ENCODE data around the gene PRR20E. TPM values are rescaled to one million over a fixed set of nuclear protein-coding genes. Genes with fewer than 3 reads are reported as not detected.
"Not testable (repeated sequence)": the region's sequence is repeated elsewhere in the genome, so short reads cannot be mapped to it uniquely, and the experiment has no call there.

Gene PRR20E
- not detected for total RNA-seq (ENCODE audit: unreplicated experiment)
- long read RNA-seq = 0 reads

- H3K27ac Mint-ChIP-seq (ENCODE audit: unreplicated experiment); H3K27me3 Mint-ChIP-seq (ENCODE audit: unreplicated experiment); H3K4me1 Mint-ChIP-seq (ENCODE audit: unreplicated experiment); H3K36me3 Mint-ChIP-seq (ENCODE audit: low read depth, unreplicated experiment); H3K4me3 Mint-ChIP-seq (ENCODE audit: unreplicated experiment); H3K9me3 Mint-ChIP-seq (ENCODE audit: unreplicated experiment); DNase-seq (ENCODE audit: low spot score): not testable (repeated sequence)
Measured at GRCh38 chr13:57166897-57167296, at the start of gene PRR20E. Gene PRR20E, plus strand, starts transcription at chr13:57167197. Its CDS starts 387 bp downstream, at chr13:57167584.

- no peak for DNase-seq (ENCODE audit: low spot score)
- Mint-ChIP-seq H3K27me3 (ENCODE audit: unreplicated experiment) (no peaks in the 10 kb centered on the region), H3K9me3 (ENCODE audit: unreplicated experiment) (no peaks in the 10 kb centered on the region), H3K36me3 (ENCODE audit: low read depth, unreplicated experiment) (no peaks in the 10 kb centered on the region), H3K4me3 (ENCODE audit: unreplicated experiment) (no peak overlapping the region), H3K27ac (ENCODE audit: unreplicated experiment) (no peak overlapping the region), H3K4me1 (ENCODE audit: unreplicated experiment) (no peaks in the 10 kb centered on the region)
- no peak for TF ChIP-seq CTCF (IDR thresholded peaks at IDR 0.05; ENCODE audit: unreplicated experiment)
Measured at GRCh38 chr13:57123681-57124080, 43.3 kb upstream of the PRR20E start.

DNA sequence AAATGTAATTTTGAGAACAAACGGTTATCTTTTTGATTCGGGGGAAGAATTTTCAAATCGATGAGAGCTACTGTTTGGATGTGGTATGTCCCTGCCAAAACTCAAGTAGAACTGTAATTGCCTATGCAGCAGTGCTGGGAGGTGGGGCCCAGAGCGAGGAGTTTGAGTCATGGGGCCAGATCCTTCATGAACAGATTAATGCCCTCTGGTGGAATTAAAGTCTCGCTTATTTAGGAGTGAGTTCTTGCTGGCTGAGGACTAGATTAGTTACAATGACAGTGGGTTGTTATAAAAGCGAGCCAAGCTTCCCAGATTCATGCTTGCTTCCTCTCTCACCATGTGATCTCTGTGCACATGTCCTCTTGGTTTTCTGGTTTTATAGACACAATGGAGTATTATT lies 38.1 kb upstream of the PRR20E start:
- DNase-seq (ENCODE audit: low spot score) = no peak
- no peaks in the 10 kb centered on the region for H3K9me3 Mint-ChIP-seq (ENCODE audit: unreplicated experiment)
- no peaks in the 10 kb centered on the region for H3K27me3 Mint-ChIP-seq (ENCODE audit: unreplicated experiment)
- no peaks in the 10 kb centered on the region for H3K36me3 Mint-ChIP-seq (ENCODE audit: low read depth, unreplicated experiment)
- no peaks in the 10 kb centered on the region for H3K4me1 Mint-ChIP-seq (ENCODE audit: unreplicated experiment)
- H3K4me3 Mint-ChIP-seq (ENCODE audit: unreplicated experiment) = no peak overlapping the region
- H3K27ac Mint-ChIP-seq (ENCODE audit: unreplicated experiment) = no peak overlapping the region
- no peak for TF ChIP-seq CTCF (IDR thresholded peaks at IDR 0.05; ENCODE audit: unreplicated experiment)

- Mint-ChIP-seq H3K4me3 (ENCODE audit: unreplicated experiment) (no peak overlapping the region), H3K36me3 (ENCODE audit: low read depth, unreplicated experiment) (no peaks in the 10 kb centered on the region), H3K27ac (ENCODE audit: unreplicated experiment) (no peak overlapping the region), H3K4me1 (ENCODE audit: unreplicated experiment) (no peaks in the 10 kb centered on the region), H3K27me3 (ENCODE audit: unreplicated experiment) (no peaks in the 10 kb centered on the region), H3K9me3 (ENCODE audit: unreplicated experiment) (no peaks in the 10 kb centered on the region)
- no peak for TF ChIP-seq CTCF (IDR thresholded peaks at IDR 0.05; ENCODE audit: unreplicated experiment)
- DNase-seq (ENCODE audit: low spot score) = no peak
Measured at GRCh38 chr13:57136093-57136492, 30.9 kb upstream of the PRR20E start.

DNA sequence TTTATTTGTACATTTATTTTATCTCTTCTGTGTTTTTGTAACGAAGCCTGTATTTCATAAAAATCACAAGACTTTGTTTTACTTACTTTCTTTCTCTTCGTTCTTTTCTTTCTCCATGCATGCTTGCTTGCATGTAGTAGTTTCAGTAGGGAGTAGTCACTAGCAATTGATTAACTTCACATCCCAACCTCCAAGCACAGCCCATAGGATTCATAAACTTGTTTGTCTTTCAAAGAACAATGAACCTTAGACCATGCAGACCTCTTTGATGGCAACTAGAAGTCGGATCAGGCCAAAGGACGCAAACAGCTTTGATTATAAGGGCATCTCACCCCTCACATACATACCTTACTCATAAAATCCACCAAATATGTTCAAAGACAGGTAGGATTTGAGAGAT lies 29.4 kb upstream of the PRR20E start:
- H3K4me1 Mint-ChIP-seq (ENCODE audit: unreplicated experiment) = no peaks in the 10 kb centered on the region
- no peak for DNase-seq (ENCODE audit: low spot score)
- no peaks in the 10 kb centered on the region for H3K9me3 Mint-ChIP-seq (ENCODE audit: unreplicated experiment)
- no peak overlapping the region for H3K27ac Mint-ChIP-seq (ENCODE audit: unreplicated experiment)
- TF ChIP-seq CTCF (IDR thresholded peaks at IDR 0.05; ENCODE audit: unreplicated experiment) = no peak
- no peaks in the 10 kb centered on the region for H3K27me3 Mint-ChIP-seq (ENCODE audit: unreplicated experiment)
- no peak overlapping the region for H3K4me3 Mint-ChIP-seq (ENCODE audit: unreplicated experiment)
- no peaks in the 10 kb centered on the region for H3K36me3 Mint-ChIP-seq (ENCODE audit: low read depth, unreplicated experiment)

GRCh38 chr13:57138988-57139387 lies 28.0 kb upstream of the PRR20E start:
- Mint-ChIP-seq H3K9me3 (ENCODE audit: unreplicated experiment) (no peaks in the 10 kb centered on the region), H3K27ac (ENCODE audit: unreplicated experiment) (no peak overlapping the region), H3K4me3 (ENCODE audit: unreplicated experiment) (no peak overlapping the region), H3K4me1 (ENCODE audit: unreplicated experiment) (no peaks in the 10 kb centered on the region), H3K27me3 (ENCODE audit: unreplicated experiment) (no peaks in the 10 kb centered on the region), H3K36me3 (ENCODE audit: low read depth, unreplicated experiment) (no peaks in the 10 kb centered on the region)
- TF ChIP-seq CTCF (IDR thresholded peaks at IDR 0.05; ENCODE audit: unreplicated experiment) = no peak
- DNase-seq (ENCODE audit: low spot score) = no peak

- not testable (repeated sequence) for H3K9me3 Mint-ChIP-seq (ENCODE audit: unreplicated experiment); H3K27ac Mint-ChIP-seq (ENCODE audit: unreplicated experiment); H3K4me1 Mint-ChIP-seq (ENCODE audit: unreplicated experiment); H3K27me3 Mint-ChIP-seq (ENCODE audit: unreplicated experiment); H3K4me3 Mint-ChIP-seq (ENCODE audit: unreplicated experiment); H3K36me3 Mint-ChIP-seq (ENCODE audit: low read depth, unreplicated experiment); DNase-seq (ENCODE audit: low spot score)
Measured at GRCh38 chr13:57139781-57140180, 27.2 kb upstream of the PRR20E start.
